ENCODE data around the gene DLGAP1. TPM values are rescaled to one million over a fixed set of nuclear protein-coding genes. Genes with fewer than 3 reads are reported as not detected.

DLGAP1 gene
- total RNA-seq, 1 experiment from 2014 or later: 27.5 TPM

DNA sequence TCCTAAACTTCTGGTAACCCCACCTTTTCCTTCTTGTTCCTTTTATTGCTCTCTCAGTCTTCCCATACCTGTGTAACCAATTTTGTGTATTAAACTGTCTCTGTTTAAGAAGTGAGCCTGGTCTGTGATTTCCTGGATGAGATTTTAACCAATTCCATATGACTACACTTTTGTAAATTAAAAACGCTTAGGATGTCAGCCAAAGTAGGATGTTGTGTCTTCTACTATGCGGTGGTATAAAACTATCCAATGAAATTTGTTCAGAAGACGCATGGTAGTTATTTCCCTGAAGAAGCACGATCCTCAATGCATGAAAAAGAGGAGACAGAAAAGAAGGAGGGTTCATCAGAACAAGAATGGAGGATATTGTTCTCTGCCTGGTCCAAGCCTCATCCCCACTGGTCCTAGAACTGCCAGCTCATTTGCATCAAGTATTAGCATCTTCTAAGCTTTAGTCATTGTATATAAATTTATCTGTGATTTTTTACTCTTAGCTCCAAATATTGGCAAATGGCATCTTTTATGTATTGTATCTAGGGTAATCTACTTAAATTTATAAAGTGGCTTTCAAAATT lies 877.7 kb downstream of the DLGAP1 start:
- no peak for DNase-seq (ENCODE audit: low read depth, low spot score)
- in situ Hi-C loops (cut with HindIII; ENCODE audit: low pct_unique_long_range_greater_than_20kb, low sequenced_read_pairs): no loop called here

DNA sequence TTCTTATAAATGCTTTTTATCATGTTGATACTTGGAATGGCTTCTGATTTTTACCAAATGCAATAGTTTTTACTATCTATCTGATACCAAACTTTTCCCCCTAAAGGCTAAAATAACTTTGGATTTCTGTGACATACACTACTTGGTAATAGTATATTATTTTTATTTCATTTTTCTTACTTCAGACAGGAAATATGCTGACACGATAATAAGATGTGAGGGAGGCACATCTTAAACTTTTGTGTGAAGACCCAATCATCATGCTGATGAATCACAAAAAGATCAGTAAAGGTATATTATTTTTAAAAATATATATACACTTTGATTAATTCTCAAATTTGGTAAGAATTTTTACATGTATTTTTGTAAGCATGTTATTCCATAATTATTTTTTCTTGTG lies 882.3 kb downstream of the DLGAP1 start:
- in situ Hi-C loops (cut with HindIII; ENCODE audit: low pct_unique_long_range_greater_than_20kb, low sequenced_read_pairs): no loop called here
- no peak for DNase-seq (ENCODE audit: low read depth, low spot score)

- in situ Hi-C loops (cut with HindIII; ENCODE audit: low pct_unique_long_range_greater_than_20kb, low sequenced_read_pairs): no loop called here
- no peak for DNase-seq (ENCODE audit: low read depth, low spot score)
Measured at GRCh38 chr18:3566851-3567250, 888.3 kb downstream of the DLGAP1 start.

GRCh38 chr18:3560755-3561154 lies 894.4 kb downstream of the DLGAP1 start:
- no peak for DNase-seq (ENCODE audit: low read depth, low spot score)
- in situ Hi-C loops (cut with HindIII; ENCODE audit: low pct_unique_long_range_greater_than_20kb, low sequenced_read_pairs): no loop called here

- DNase-seq (ENCODE audit: low read depth, low spot score): no peak
- in situ Hi-C loops (cut with HindIII; ENCODE audit: low pct_unique_long_range_greater_than_20kb, low sequenced_read_pairs): no loop called here
Measured at GRCh38 chr18:3554811-3555427, 900.2 kb downstream of the DLGAP1 start.

DNA sequence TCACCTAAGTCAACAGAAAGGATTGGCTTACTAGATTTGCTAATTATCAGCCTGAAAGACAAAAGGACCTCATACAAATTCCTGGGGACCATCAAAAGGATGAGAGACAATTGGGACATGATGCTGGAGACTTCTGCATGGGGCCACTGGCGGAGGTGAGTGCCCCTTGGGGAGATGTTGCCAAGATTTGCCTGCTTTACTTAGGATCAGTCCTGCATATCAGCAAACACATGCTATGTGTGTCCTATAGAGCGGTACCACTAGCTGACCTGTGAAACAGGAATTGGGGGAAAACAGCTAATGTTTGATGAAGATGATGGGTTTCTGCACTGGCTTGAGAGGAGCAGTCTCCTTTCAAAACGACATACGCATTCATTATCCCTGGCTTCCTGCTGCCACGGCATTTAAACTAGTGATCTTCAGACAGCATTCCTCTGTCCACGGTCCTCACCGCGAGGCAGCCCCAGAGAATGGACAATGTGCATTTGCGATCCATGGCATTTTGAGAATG lies 901.0 kb downstream of the DLGAP1 start:
- no peak for DNase-seq (ENCODE audit: low read depth, low spot score)
- in situ Hi-C loops (cut with HindIII; ENCODE audit: low pct_unique_long_range_greater_than_20kb, low sequenced_read_pairs): no loop called here

- no peak for DNase-seq (ENCODE audit: low read depth, low spot score)
- in situ Hi-C loops (cut with HindIII; ENCODE audit: low pct_unique_long_range_greater_than_20kb, low sequenced_read_pairs): no loop called here
Measured at GRCh38 chr18:3552305-3552704, 902.8 kb downstream of the DLGAP1 start.

DNA sequence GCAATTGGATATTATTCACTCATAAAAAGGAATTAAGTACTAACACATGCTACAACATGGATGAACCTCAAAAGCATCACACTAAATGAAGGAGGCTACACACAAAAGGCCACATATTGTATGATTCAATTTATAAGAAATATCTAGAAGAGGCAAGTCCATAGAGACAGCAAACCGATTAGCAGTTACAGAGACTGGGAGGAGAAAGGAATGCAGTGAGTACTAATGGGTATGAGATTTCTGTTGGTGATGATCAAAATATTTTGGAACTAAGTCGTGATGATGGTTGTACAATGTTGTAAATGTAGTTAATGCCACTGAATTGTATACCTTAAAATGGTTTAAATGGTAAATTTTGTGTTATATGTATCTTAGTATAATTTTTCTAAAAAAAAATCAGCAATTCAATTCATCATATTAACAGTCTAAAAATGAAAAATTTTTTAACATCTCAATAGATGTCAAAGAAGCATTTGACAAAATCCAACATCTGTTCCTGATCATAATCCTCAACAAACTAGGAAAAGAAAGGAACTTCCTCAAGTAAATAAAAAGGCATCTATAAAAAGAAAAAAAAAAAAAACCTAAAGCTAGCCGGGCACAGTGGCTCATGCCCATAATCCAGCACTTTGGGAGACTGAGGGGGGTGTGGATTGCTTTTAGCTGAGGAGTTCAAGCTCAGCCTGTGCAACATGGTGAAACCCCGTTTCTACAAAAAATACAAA lies 907.1 kb downstream of the DLGAP1 start:
- no peak for DNase-seq (ENCODE audit: low read depth, low spot score)
- in situ Hi-C loops (cut with HindIII; ENCODE audit: low pct_unique_long_range_greater_than_20kb, low sequenced_read_pairs): no loop called here

DNA sequence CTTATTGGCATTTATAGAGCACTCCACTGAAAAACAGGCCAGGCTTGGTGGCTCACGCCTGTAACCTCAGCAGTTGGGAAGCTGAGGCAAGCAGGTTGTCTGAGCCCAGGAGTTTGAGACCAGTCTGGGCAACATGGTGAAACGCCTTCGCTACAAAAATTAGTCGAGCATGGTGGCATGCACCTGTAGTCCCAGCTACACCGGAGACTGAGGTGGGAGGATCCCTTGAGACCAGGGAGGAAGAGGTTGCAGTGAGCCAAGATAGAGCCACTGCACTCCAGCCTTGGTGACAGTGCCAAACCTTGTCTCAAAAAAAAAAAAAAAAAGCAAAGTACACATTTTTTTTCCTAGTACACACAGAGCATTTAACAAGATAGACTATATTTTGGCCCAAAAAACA lies 909.0 kb downstream of the DLGAP1 start:
- in situ Hi-C loops (cut with HindIII; ENCODE audit: low pct_unique_long_range_greater_than_20kb, low sequenced_read_pairs): no loop called here

DNA sequence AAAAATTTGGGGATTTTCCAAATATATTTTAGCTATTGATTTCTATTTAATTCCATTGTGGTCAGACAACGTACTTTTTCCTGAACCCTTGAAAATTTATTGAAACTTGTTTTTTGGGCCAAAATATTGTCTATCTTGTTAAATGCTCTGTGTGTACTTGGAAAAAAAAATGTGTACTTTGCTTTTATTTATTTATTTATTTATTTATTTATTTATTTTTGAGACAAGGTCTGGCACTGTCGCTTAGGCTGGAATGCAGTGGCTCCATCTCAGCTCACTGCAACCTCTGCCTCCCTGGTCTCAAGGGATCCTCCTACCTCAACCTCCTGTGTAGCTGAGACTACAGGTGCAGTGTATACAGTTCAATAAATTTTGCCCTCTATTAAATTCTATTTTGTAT lies 910.6 kb downstream of the DLGAP1 start:
- in situ Hi-C loops (cut with HindIII; ENCODE audit: low pct_unique_long_range_greater_than_20kb, low sequenced_read_pairs): no loop called here
- DNase-seq (ENCODE audit: low read depth, low spot score): no peak

More for the DNA sequence above, 909.0 kb downstream of the DLGAP1 start:
- DNase-seq (ENCODE audit: low read depth, low spot score): no peak

GRCh38 chr18:3541549-3542386 lies 913.3 kb downstream of the DLGAP1 start:
- no peak for DNase-seq (ENCODE audit: low read depth, low spot score)
- in situ Hi-C loops (cut with HindIII; ENCODE audit: low pct_unique_long_range_greater_than_20kb, low sequenced_read_pairs): no loop called here

DNA sequence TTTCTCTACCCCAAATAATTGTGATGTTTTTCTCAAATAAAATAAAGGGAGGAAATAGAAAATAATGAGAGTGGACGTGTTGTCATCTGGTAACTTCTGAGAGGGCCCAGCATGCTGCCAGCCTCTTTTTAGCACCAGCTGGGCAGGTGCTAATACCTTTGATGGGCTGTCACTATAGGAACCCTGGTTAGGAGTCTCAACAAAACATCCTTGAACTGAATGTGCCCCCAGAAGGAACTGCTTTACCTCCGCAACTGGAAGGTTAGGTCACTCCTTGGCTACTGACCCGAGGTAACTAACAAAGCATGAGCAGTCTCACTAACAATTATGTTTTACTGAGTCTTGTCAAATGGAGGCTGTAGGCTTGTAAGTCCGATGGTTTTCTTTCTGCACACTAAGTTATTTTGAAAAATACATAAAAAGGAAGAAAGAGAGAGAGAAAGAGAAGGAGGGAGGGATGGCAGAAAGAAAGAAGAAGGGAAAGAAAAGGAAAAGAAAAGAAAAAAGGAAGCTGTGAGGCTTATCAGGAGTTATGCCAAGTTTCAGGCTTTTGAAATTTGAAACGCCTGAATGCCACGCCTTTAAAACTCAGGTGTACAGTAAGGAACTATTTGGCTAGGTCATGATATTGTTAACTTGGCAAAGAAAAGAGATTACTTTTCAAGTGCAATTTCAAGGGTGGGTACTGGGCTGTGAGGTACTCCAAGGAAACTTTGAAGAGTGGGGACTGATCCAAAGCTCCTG lies 914.1 kb downstream of the DLGAP1 start:
- in situ Hi-C loops (cut with HindIII; ENCODE audit: low pct_unique_long_range_greater_than_20kb, low sequenced_read_pairs): no loop called here
- DNase-seq (ENCODE audit: low read depth, low spot score): no peak

- peak; percentile 75 for DNase-seq (ENCODE audit: low read depth, low spot score)
- in situ Hi-C loops (cut with HindIII; ENCODE audit: low pct_unique_long_range_greater_than_20kb, low sequenced_read_pairs): no loop called here
Measured at GRCh38 chr18:3538954-3539617, 916.0 kb downstream of the DLGAP1 start.

GRCh38 chr18:3538456-3538855 lies 916.7 kb downstream of the DLGAP1 start:
- peak; percentile 60 for DNase-seq (ENCODE audit: low read depth, low spot score)
- in situ Hi-C loops (cut with HindIII; ENCODE audit: low pct_unique_long_range_greater_than_20kb, low sequenced_read_pairs): no loop called here

GRCh38 chr18:3530807-3531206 lies 924.3 kb downstream of the DLGAP1 start:
- DNase-seq (ENCODE audit: low read depth, low spot score): no peak
- in situ Hi-C loops (cut with HindIII; ENCODE audit: low pct_unique_long_range_greater_than_20kb, low sequenced_read_pairs): no loop called here

DNA sequence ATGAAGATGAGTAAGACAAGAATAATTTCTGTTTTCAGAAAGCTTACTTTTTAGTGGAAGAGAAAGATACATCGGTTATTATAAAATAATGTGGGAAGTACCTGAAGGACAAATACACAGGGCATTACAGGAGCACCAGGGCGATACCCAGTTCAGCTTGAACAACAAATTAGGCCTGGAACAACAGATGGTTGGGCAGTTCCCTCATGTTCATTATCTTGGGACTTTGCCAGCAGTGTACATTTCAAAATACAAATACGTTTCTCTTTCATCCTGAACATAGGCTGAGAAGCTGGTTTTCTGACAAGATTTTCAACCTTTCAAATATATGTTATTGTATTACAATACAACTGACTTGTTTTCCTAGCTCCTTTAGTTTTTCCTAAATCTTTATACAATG lies 925.5 kb downstream of the DLGAP1 start:
- no peak for DNase-seq (ENCODE audit: low read depth, low spot score)
- in situ Hi-C loops (cut with HindIII; ENCODE audit: low pct_unique_long_range_greater_than_20kb, low sequenced_read_pairs): no loop called here

- DNase-seq (ENCODE audit: low read depth, low spot score): no peak
- in situ Hi-C loops (cut with HindIII; ENCODE audit: low pct_unique_long_range_greater_than_20kb, low sequenced_read_pairs): no loop called here
Measured at GRCh38 chr18:3529077-3529476, 926.0 kb downstream of the DLGAP1 start.

Data from SK-MEL-5 (cell line).